Osteoblast (primary cell): Measurements from ENCODE around the gene TEKT2. TPM values are rescaled to one million over a fixed set of nuclear protein-coding genes. Genes with fewer than 3 reads are reported as not detected.

ENCODE experiments used
- DNase-seq: peaks from one replicate; pipeline ENCODE4 v3.0.0; 2011; ENCODE audit warnings: low spot score, mixed read lengths; ENCODE audit not compliant: insufficient read length; ENCODE audit errors: missing footprints
- H2AFZ ChIP-seq: 2 replicates; pipeline ENCODE4 v1.6.0; 2011; ENCODE audit warnings: mild to moderate bottlenecking, low read length
- H3K27ac ChIP-seq: 2 replicates; pipeline ENCODE4 v1.5.1; 2011; ENCODE audit warnings: mild to moderate bottlenecking, low read depth, low read length, moderate library complexity
- H3K27me3 ChIP-seq: 2 replicates; pipeline ENCODE4 v1.6.0; 2012; ENCODE audit warnings: mild to moderate bottlenecking, control low read depth, inconsistent platforms, low read length, moderate library complexity; ENCODE audit not compliant: insufficient read depth
- H3K36me3 ChIP-seq: 2 replicates; pipeline ENCODE4 v1.5.1; 2011; ENCODE audit warnings: mild to moderate bottlenecking, low read length, control low read depth, moderate library complexity; ENCODE audit not compliant: insufficient read depth
- H3K4me1 ChIP-seq: 2 replicates; pipeline ENCODE4 v1.5.1; 2011; ENCODE audit warnings: mild to moderate bottlenecking, low read length, control low read depth, moderate library complexity; ENCODE audit not compliant: insufficient read depth
- H3K4me2 ChIP-seq: 2 replicates; pipeline ENCODE4 v1.6.0; 2011; ENCODE audit warnings: mild to moderate bottlenecking, low read length; ENCODE audit not compliant: insufficient read depth
- H3K4me3 ChIP-seq: fragments of 200-600 bp; sonication (generic); 3 replicates; pipeline ENCODE4 v1.5.1; 2012; ENCODE audit warnings: mild to moderate bottlenecking, low read length, inconsistent platforms; ENCODE audit not compliant: insufficient read depth
- H3K79me2 ChIP-seq: 2 replicates; pipeline ENCODE4 v1.6.0; 2012; ENCODE audit warnings: mild to moderate bottlenecking, low read length, control low read depth, inconsistent platforms; ENCODE audit not compliant: insufficient read depth
- H3K9me3 ChIP-seq: 2 replicates; pipeline ENCODE4 v1.5.1; 2011; ENCODE audit warnings: low read depth, low read length, control low read depth
- H4K20me1 ChIP-seq: 2 replicates; pipeline ENCODE4 v1.6.0; 2012; ENCODE audit warnings: mild to moderate bottlenecking, low read length, control low read depth; ENCODE audit not compliant: insufficient read depth
- total RNA-seq: library from RNA; depleted of rRNA; stranded (reverse); fragments of >200 nt; gene quantifications from 2 replicates; pipeline ENCODE4 v1.2.3, GENCODE V29; 2012
- TF ChIP-seq, protein P1 (sequence below): IDR thresholded peaks from 2 replicates; pipeline ENCODE4 v1.5.1; 2011; ENCODE audit warnings: mild to moderate bottlenecking, low read depth, low read length, moderate library complexity; ENCODE audit errors: extremely low read depth

Gene TEKT2
- total RNA-seq, 1 donor = not detected

DNA sequence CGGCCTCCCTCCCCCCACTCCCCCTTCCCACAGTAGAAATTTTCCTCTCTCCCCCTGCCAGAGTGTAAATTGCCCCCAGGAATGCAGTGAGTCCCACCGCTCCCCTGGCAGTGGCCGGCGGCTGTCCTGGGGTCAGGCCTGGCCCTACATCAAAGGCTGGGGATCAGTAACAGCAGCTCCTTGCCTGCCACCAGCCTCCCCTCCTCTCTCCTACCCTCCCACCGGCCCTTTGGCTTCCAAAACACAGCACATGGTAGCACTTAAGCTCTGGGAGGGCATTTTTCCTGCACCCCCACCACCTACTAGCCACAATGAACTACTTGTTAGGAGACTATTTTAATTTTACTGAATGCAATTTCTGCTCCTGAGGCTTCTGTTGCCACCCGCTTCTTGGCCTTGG, 50.1 kb downstream of the TEKT2 start:
- Histone ChIP-seq H4K20me1 (no peaks in the 10 kb centered on the region), H3K4me3 (no peak overlapping the region), H3K9me3 (no peaks in the 10 kb centered on the region), H3K4me2 (no peak overlapping the region), H3K79me2 (peaks cover 17% of the 10 kb centered on the region), H3K27ac (peak overlapping the region; percentile 29), H3K4me1 (peaks cover 50% of the 10 kb centered on the region), H3K36me3 (peaks cover 15% of the 10 kb centered on the region), H2AFZ (no peak overlapping the region), H3K27me3 (no peaks in the 10 kb centered on the region)
- peak; percentile 46 for DNase-seq
- TF ChIP-seq, protein P1, sequence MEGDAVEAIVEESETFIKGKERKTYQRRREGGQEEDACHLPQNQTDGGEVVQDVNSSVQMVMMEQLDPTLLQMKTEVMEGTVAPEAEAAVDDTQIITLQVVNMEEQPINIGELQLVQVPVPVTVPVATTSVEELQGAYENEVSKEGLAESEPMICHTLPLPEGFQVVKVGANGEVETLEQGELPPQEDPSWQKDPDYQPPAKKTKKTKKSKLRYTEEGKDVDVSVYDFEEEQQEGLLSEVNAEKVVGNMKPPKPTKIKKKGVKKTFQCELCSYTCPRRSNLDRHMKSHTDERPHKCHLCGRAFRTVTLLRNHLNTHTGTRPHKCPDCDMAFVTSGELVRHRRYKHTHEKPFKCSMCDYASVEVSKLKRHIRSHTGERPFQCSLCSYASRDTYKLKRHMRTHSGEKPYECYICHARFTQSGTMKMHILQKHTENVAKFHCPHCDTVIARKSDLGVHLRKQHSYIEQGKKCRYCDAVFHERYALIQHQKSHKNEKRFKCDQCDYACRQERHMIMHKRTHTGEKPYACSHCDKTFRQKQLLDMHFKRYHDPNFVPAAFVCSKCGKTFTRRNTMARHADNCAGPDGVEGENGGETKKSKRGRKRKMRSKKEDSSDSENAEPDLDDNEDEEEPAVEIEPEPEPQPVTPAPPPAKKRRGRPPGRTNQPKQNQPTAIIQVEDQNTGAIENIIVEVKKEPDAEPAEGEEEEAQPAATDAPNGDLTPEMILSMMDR = no peak

DNA sequence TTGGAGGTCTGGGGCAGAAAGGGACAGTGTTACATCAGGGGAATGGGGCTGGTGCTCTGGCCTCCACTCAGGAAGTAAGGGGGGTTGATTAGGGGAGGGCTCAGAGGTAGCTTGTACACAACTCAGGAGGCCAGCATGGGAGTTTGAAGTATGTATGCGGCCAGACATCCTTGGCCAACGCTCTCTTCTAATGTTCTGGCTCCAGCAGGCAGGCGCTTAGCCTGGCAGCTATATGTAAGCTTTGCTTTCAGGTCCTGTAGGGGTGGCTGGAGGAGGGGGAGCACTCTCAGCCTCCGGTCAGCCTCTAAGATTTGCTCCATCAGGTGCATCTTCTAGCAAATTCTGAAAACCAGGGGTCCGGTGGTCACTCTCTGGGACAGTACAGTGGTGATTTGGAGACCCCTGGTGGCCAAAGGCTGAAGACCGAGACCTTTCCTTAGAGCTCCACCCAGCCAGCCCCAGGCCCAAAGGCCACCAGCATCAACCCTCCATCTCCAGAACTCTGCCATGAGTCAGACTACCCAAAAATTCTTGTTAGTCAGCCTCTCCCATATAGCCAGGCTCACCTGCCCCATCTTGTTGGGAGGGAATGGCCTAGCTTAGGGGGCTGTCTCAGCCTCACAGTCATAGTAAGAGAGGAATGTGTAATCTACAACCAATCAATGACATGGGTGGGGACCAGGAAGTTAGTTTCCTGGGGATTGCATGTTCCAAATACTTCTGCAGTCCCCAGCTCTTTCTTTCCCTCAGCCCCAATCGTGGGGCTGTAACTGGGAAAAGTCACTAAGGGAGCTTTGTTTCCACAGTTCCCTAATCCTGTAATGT, 50.8 kb downstream of the TEKT2 start:
- no peaks in the 10 kb centered on the region for H3K9me3 ChIP-seq
- no peak overlapping the region for H3K4me3 ChIP-seq
- TF ChIP-seq, protein P1 = peak; percentile 85
- no peaks in the 10 kb centered on the region for H3K27me3 ChIP-seq
- peak overlapping the region; percentile 89 for H3K27ac ChIP-seq
- no peak overlapping the region for H3K4me2 ChIP-seq
- DNase-seq = peak; percentile 91
- peaks cover 50% of the 10 kb centered on the region for H3K4me1 ChIP-seq
- H2AFZ ChIP-seq = no peak overlapping the region
- H3K36me3 ChIP-seq = peaks cover 20% of the 10 kb centered on the region
- peaks cover 24% of the 10 kb centered on the region for H3K79me2 ChIP-seq
- no peaks in the 10 kb centered on the region for H4K20me1 ChIP-seq

DNA sequence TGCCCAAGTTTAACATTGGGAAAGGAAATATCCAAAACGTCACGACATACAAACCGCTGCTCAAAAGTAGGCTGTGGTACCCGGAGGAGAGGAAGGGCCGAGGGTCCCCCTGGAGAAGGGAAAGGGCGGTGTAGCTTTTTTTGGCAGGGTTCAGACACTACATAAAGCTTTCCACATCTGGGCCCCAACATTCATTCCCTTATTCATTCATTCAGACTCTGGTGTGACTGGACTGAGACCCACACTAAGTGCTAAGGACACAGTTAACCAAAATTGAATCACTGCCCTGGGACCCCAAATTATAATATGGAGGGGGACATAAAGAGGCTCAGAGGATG, 51.4 kb downstream of the TEKT2 start:
- Histone ChIP-seq H3K4me2 (no peak overlapping the region), H3K36me3 (peaks cover 25% of the 10 kb centered on the region), H3K79me2 (peaks cover 30% of the 10 kb centered on the region), H3K27me3 (no peaks in the 10 kb centered on the region), H3K4me1 (peaks cover 54% of the 10 kb centered on the region), H3K4me3 (no peak overlapping the region), H2AFZ (no peak overlapping the region), H4K20me1 (peaks cover 5% of the 10 kb centered on the region), H3K27ac (peak overlapping the region; percentile 89), H3K9me3 (no peaks in the 10 kb centered on the region)
- DNase-seq = peak; percentile 35
- TF ChIP-seq, protein P1 = no peak

DNA sequence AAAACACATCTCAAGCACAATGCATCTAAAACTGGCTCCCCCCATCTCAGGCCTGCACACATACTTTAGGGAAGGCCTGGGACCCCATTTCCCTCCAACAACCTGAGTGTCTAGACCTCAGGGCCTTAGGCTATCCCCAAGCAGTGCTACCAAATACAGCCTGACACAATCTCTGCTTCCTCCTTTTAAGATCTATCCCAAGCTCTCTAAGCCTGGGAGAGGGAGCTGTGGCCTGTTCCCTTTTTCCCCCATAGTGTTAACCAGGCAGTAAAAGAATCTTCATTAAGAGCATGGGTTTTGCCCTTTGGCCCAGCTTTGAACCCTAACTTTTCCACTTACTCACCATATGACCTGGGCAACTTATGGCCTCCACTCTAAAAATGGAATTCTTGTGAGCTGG, 51.9 kb downstream of the TEKT2 start:
- Histone ChIP-seq H3K36me3 (peaks cover 25% of the 10 kb centered on the region), H2AFZ (no peak overlapping the region), H3K27ac (peak overlapping the region; percentile 89), H3K79me2 (peaks cover 34% of the 10 kb centered on the region), H3K4me2 (peak overlapping the region; percentile 39), H3K9me3 (no peaks in the 10 kb centered on the region), H4K20me1 (peaks cover 6% of the 10 kb centered on the region), H3K4me3 (no peak overlapping the region), H3K27me3 (no peaks in the 10 kb centered on the region), H3K4me1 (peaks cover 59% of the 10 kb centered on the region)
- no peak for DNase-seq
- TF ChIP-seq, protein P1 = no peak
